GM23338 (cell line): ENCODE measurements around the gene C12orf56.

Experiments used
- CTCF ChIP-seq, 2 experiments: fragments of 200-600 bp in 1 of 2; sonication (generic) in 1 of 2; conservative IDR thresholded peaks; 2 replicates each; pipeline versions ENCODE4 v1.5.1 to v1.6.1; 2016 to 2017; ENCODE audit warnings: antibody characterized with exemption in 2 of 2, low read depth in 2 of 2, mild to moderate bottlenecking in 2 of 2, moderate library complexity in 1 of 2
- EZH2 ChIP-seq: fragments of 200-600 bp; sonication (generic); IDR thresholded peaks from one replicate; pipeline ENCODE4 v1.8.0; 2017; ENCODE audit warnings: antibody characterized with exemption, mild to moderate bottlenecking, low read depth; ENCODE audit not compliant: unreplicated experiment
- JUNB ChIP-seq: IDR thresholded peaks from one replicate; pipeline ENCODE4 v1.6.1; 2016; ENCODE audit warnings: antibody characterized with exemption; ENCODE audit not compliant: unreplicated experiment
- NANOG ChIP-seq: IDR thresholded peaks from 2 replicates; pipeline ENCODE4 v1.6.1; 2016; ENCODE audit warnings: antibody characterized with exemption, borderline replicate concordance
- STAT1 ChIP-seq: IDR thresholded peaks from one replicate; pipeline ENCODE4 v1.6.1; 2016; ENCODE audit warnings: antibody characterized with exemption; ENCODE audit not compliant: unreplicated experiment

- TF ChIP-seq STAT1 = no peak
- TF ChIP-seq CTCF (conservative IDR thresholded peaks at IDR 0.05; ENCODE audit: low read depth in 2 of 2) = no peak
- TF ChIP-seq NANOG = no peak
- no peak for TF ChIP-seq EZH2
- no peak for TF ChIP-seq JUNB
Observed at GRCh38 chr12:64332296-64332695, 58.3 kb downstream of the C12orf56 start.
